Aorta (tissue), 5 donors: ENCODE measurements around the gene MYO3B. TPM values are rescaled to one million over a fixed set of nuclear protein-coding genes. Genes with fewer than 3 reads are reported as not detected.

Experiments used
- ATAC-seq: fragments of 200-7000 bp; cut with Tn5 transposase; one replicate; pipeline ENCODE4 v1.9.1; 2022; ENCODE audit warnings: moderate library complexity; ENCODE audit not compliant: low FRiP score
- DNase-seq, 2 donors: peaks; one replicate each; pipeline ENCODE4 v3.0.0-alpha.2; 2020
- H3K27ac ChIP-seq, 2 donors: one replicate each; pipeline ENCODE4 v1.5.1; 2013; ENCODE audit warnings: low read length in 2 of 2, mild to moderate bottlenecking in 2 of 2, moderate library complexity in 2 of 2, control low read depth in 1 of 2, inconsistent platforms in 1 of 2, low read depth in 1 of 2
- H3K27me3 ChIP-seq, 2 donors: one replicate each; pipeline ENCODE4 v1.6.1; 2013; ENCODE audit warnings: control low read depth in 1 of 2, low read length in 1 of 2, mild to moderate bottlenecking in 1 of 2, moderate library complexity in 1 of 2; ENCODE audit not compliant: insufficient read depth in 2 of 2, control insufficient read depth in 1 of 2
- H3K36me3 ChIP-seq, 2 donors: one replicate each; pipeline ENCODE4 v1.6.1; 2013; ENCODE audit warnings: control low read depth in 1 of 2, low read length in 1 of 2, mild to moderate bottlenecking in 1 of 2; ENCODE audit not compliant: insufficient read depth in 2 of 2, control insufficient read depth in 1 of 2
- H3K4me1 ChIP-seq, 2 donors: one replicate each; pipeline ENCODE4 v1.6.1; 2013; ENCODE audit warnings: low read length in 2 of 2, control low read depth in 1 of 2, mild to moderate bottlenecking in 1 of 2, moderate library complexity in 1 of 2; ENCODE audit not compliant: insufficient read depth in 2 of 2, control insufficient read depth in 1 of 2
- H3K4me3 ChIP-seq, 2 donors: one replicate each; pipeline ENCODE4 v1.5.1; 2013; ENCODE audit warnings: low read length in 2 of 2, control low read depth in 1 of 2, mild to moderate bottlenecking in 1 of 2
- H3K9me3 ChIP-seq: one replicate; pipeline ENCODE4 v1.6.1; 2013; ENCODE audit warnings: mild to moderate bottlenecking, low read length; ENCODE audit not compliant: control insufficient read depth
- WGBS, 2 donors: extraction: QIAGEN DNeasy Blood & Tissue Kit; methylation state at CpG; one replicate each; pipeline ENCODE4 v1.1.7; 2013; 5-methylcytosine and 5-hydroxymethylcytosine counted together
- intact Hi-C, 2 donors: fragments of 100-400 bp; cut with DNase I; formaldehyde crosslinking; loops; one replicate each; pipeline versions ENCODE4 v1.14.2 to v1.15.0; 2022
- polyA plus RNA-seq, 2 donors: library from polyadenylated mRNA; stranded (reverse); fragments of 200-250 nt; gene quantifications; one replicate each; pipeline ENCODE4 v1.2.3, GENCODE V29; 2013
- total RNA-seq, 2 donors: library from RNA; stranded (reverse); fragmentation: NEBNext Ultra II Directional; extraction: Animal tissue kit (Norgen Biotek cat#: 25700); gene quantifications; one replicate each; pipeline ENCODE4 v1.2.1, GENCODE V29; 2021
- donor health status: healthy with polysubstance abuse.
- donor health status: Bipolar disorder and iron deficiency.
- donor health status: DM: no; HTN: no; CAD: no.
- donor health status: DM: no; HTN: no; CAD: no.
- donor health status: DM: yes; HTN: yes; CAD: no.

Gene MYO3B
- total and polyA plus RNA-seq, 4 donors: 0.05 to 0.32 TPM; not detected in 2

- WGBS, 2 donors: 84 to 86% methylated on average over 3 of the region's 3 CpGs
- ATAC-seq (no peak), DNase-seq (no peak)
- Histone ChIP-seq H3K27me3 (no peaks in the 10 kb centered on the region), H3K36me3 (no peaks in the 10 kb centered on the region), H3K4me1 (peaks cover 0 to 2% of the 10 kb centered on the region in 2 donors), H3K4me3 (no peak overlapping the region), H3K27ac (no peak overlapping the region), H3K9me3 (peaks cover 2% of the 10 kb centered on the region)
- intact Hi-C loops: no loop called here
Observed at GRCh38 chr2:170157025-170157684, 20.8 kb upstream of the MYO3B start.

- DNase-seq (no peak), ATAC-seq (no peak)
- no peak overlapping the region for H3K4me3 ChIP-seq
- H3K27me3 ChIP-seq: no peaks in the 10 kb centered on the region
- intact Hi-C loops: no loop called here
- no peaks in the 10 kb centered on the region for H3K9me3 ChIP-seq
- no peak overlapping the region for H3K27ac ChIP-seq
- no peaks in the 10 kb centered on the region for H3K36me3 ChIP-seq
- peaks cover 0 to 2% of the 10 kb centered on the region in 2 donors for H3K4me1 ChIP-seq
Observed at GRCh38 chr2:170159060-170159459, 18.9 kb upstream of the MYO3B start.

GRCh38 chr2:170161516-170162270 lies 16.3 kb upstream of the MYO3B start:
- H3K27ac ChIP-seq: no peak overlapping the region
- no peaks in the 10 kb centered on the region for H3K36me3 ChIP-seq
- ATAC-seq (no peak), DNase-seq (no peak)
- intact Hi-C loops: no loop called here
- peaks cover 0 to 2% of the 10 kb centered on the region in 2 donors for H3K4me1 ChIP-seq
- no peaks in the 10 kb centered on the region for H3K27me3 ChIP-seq
- no peak overlapping the region for H3K4me3 ChIP-seq
- no peaks in the 10 kb centered on the region for H3K9me3 ChIP-seq
- 54 to 57% methylated on average over 4 of the region's 4 CpGs for WGBS, 2 donors

- Histone ChIP-seq H3K9me3 (no peaks in the 10 kb centered on the region), H3K4me3 (no peak overlapping the region), H3K27ac (no peak overlapping the region), H3K27me3 (no peaks in the 10 kb centered on the region), H3K36me3 (no peaks in the 10 kb centered on the region), H3K4me1 (peaks cover 0 to 2% of the 10 kb centered on the region in 2 donors)
- intact Hi-C loops: no loop called here
- no peak for ATAC-seq
- 95 to 99% methylated on average over 4 of the region's 4 CpGs for WGBS, 2 donors
- DNase-seq: no peak
Observed at GRCh38 chr2:170162271-170162632, 15.7 kb upstream of the MYO3B start.

- Histone ChIP-seq H3K27ac (no peak overlapping the region), H3K36me3 (no peaks in the 10 kb centered on the region), H3K9me3 (no peaks in the 10 kb centered on the region), H3K4me1 (peaks cover 0 to 2% of the 10 kb centered on the region in 2 donors), H3K4me3 (no peak overlapping the region), H3K27me3 (no peaks in the 10 kb centered on the region)
- intact Hi-C loops: no loop called here
- no peak for ATAC-seq
- 84 to 89% methylated on average over 6 of the region's 6 CpGs for WGBS, 2 donors
- DNase-seq: no peak
Observed at GRCh38 chr2:170163411-170164065, 14.4 kb upstream of the MYO3B start.

- Histone ChIP-seq H3K27ac (no peak overlapping the region), H3K36me3 (no peaks in the 10 kb centered on the region), H3K4me3 (no peak overlapping the region), H3K27me3 (no peaks in the 10 kb centered on the region), H3K4me1 (peaks cover 0 to 2% of the 10 kb centered on the region in 2 donors), H3K9me3 (no peaks in the 10 kb centered on the region)
- DNase-seq (no peak), ATAC-seq (no peak)
- 77 to 78% methylated on average over 2 of the region's 2 CpGs for WGBS, 2 donors
- intact Hi-C loops: no loop called here
Observed at GRCh38 chr2:170165129-170165528, 12.8 kb upstream of the MYO3B start.

GRCh38 chr2:170166735-170167134 lies 11.2 kb upstream of the MYO3B start:
- H3K4me1 ChIP-seq: peaks cover 0 to 2% of the 10 kb centered on the region in 2 donors
- H3K4me3 ChIP-seq: no peak overlapping the region
- no peaks in the 10 kb centered on the region for H3K9me3 ChIP-seq
- no peak overlapping the region for H3K27ac ChIP-seq
- intact Hi-C loops: no loop called here
- H3K27me3 ChIP-seq: no peaks in the 10 kb centered on the region
- no peak for DNase-seq
- no peaks in the 10 kb centered on the region for H3K36me3 ChIP-seq
- no peak for ATAC-seq
- 93% methylated on average over 1 of the region's 1 CpG for WGBS, 2 donors

GRCh38 chr2:170170281-170171040 lies 7.5 kb upstream of the MYO3B start:
- DNase-seq (no peak), ATAC-seq (no peak)
- intact Hi-C loops: no loop called here
- 83 to 84% methylated on average over 5 of the region's 5 CpGs for WGBS, 2 donors
- Histone ChIP-seq H3K9me3 (no peaks in the 10 kb centered on the region), H3K4me3 (no peak overlapping the region), H3K27me3 (no peaks in the 10 kb centered on the region), H3K27ac (no peak overlapping the region), H3K36me3 (no peaks in the 10 kb centered on the region), H3K4me1 (no peaks in the 10 kb centered on the region)
